ENCODE measurements around the gene UPF3B. TPM values are rescaled to one million over a fixed set of nuclear protein-coding genes. Genes with fewer than 3 reads are reported as not detected.

The UPF3B gene
- total RNA-seq, 1 experiment from 2014 or later: 17.4 TPM

DNA sequence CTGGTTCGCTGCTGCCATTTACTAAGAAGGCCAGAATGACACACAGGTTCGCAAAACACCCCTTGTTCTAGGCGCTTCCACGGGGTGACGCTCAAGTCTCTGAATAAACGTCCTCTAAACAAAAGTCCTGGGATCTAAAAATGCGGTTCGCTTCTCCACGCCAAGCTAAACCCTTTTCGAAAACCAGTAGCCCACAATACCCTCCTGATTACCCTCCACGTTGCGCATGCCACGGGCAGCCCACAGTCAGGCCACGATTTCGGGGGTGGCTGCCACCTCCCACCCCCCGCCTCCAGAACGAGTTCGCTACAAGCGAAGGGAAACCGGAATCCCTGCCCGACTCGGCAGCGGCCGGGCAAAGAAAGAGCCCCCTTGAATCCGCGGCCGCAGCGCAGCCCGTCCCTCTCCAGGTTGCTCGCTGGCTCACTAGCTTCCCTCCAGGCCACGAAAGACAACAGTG, 61.8 kb downstream of the UPF3B start:
- TSS peak; percentile 59 for BruUV-seq (replicated peaks)
- Mint-ChIP-seq H3K27me3 (ENCODE audit: insufficient read depth, unreplicated experiment) (no peaks in the 10 kb centered on the region), H3K27ac (ENCODE audit: low read depth, unreplicated experiment) (peak overlapping the region; percentile 96), H3K9me3 (ENCODE audit: unreplicated experiment) (no peaks in the 10 kb centered on the region), H3K4me1 (ENCODE audit: insufficient read depth, unreplicated experiment) (no peaks in the 10 kb centered on the region), H3K36me3 (ENCODE audit: insufficient read depth, unreplicated experiment) (peaks cover 53% of the 10 kb centered on the region), H3K4me3 (ENCODE audit: unreplicated experiment) (peak overlapping the region; percentile 82)
- TF ChIP-seq, protein P1, sequence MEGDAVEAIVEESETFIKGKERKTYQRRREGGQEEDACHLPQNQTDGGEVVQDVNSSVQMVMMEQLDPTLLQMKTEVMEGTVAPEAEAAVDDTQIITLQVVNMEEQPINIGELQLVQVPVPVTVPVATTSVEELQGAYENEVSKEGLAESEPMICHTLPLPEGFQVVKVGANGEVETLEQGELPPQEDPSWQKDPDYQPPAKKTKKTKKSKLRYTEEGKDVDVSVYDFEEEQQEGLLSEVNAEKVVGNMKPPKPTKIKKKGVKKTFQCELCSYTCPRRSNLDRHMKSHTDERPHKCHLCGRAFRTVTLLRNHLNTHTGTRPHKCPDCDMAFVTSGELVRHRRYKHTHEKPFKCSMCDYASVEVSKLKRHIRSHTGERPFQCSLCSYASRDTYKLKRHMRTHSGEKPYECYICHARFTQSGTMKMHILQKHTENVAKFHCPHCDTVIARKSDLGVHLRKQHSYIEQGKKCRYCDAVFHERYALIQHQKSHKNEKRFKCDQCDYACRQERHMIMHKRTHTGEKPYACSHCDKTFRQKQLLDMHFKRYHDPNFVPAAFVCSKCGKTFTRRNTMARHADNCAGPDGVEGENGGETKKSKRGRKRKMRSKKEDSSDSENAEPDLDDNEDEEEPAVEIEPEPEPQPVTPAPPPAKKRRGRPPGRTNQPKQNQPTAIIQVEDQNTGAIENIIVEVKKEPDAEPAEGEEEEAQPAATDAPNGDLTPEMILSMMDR (IDR thresholded peaks at IDR 0.05; ENCODE audit: unreplicated experiment): no peak
- peak; percentile 46 for DNase-seq (ENCODE audit: unreplicated experiment)
- ChIA-PET POLR2A (interaction anchor here (0.8 to 3.1 kb wide), 25 partner anchors 10 to 777 kb away, joined by 3 to 50 read pairs (median 5); partner anchors contain the start of genes NDUFA1, NKAP, NKRF and RNF113A), CTCF (interaction anchor here (1.0 kb wide), 1 partner anchor 79 kb away, joined by 6 read pairs; no protein-coding TSS in a partner anchor)
- intact Hi-C loops (cut with micrococcal nuclease): loop anchor here (1.0 kb wide), 1 partner anchor 80 kb away; the partner anchor contains the start of genes NDUFA1 and RNF113A

DNA sequence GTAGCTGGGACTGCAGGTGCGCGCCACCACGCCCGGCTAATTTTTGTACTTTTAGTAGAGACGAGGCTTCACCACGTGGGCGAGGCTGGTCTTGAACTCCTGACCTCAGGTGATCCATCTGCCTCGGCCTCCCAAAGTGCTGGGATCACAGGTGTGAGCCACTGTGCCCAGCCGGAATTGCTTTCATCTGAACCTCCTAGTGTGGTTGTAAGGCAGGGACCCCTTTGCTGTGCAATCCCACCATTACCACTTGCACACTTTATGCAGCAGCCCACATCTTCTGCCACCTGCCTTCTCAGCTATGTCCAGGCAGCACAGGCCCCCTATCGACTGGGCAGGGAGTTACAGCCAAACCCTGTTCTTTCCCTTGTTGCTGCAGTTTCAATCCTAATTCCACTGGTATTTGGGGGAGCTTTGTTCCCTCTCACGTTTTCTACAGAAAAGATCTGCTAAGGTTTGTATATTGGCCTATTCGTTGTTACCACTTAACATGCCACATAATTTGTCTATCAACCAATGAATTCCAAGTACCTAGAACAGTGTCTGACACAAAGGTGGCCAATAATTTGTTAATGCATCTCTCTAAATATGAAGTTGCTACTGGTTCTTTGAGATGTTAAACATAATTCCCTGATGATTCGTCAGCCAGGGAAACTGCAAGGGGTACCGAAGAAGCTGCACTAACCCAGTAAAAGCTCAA, 67.9 kb downstream of the UPF3B start:
- Mint-ChIP-seq H3K4me3 (ENCODE audit: unreplicated experiment) (no peak overlapping the region), H3K4me1 (ENCODE audit: insufficient read depth, unreplicated experiment) (no peaks in the 10 kb centered on the region), H3K27me3 (ENCODE audit: insufficient read depth, unreplicated experiment) (no peaks in the 10 kb centered on the region), H3K9me3 (ENCODE audit: unreplicated experiment) (no peaks in the 10 kb centered on the region), H3K36me3 (ENCODE audit: insufficient read depth, unreplicated experiment) (peaks cover 77% of the 10 kb centered on the region), H3K27ac (ENCODE audit: low read depth, unreplicated experiment) (no peak overlapping the region)
- peak; percentile 47 for DNase-seq (ENCODE audit: unreplicated experiment)
- ChIA-PET CTCF (interaction anchor here (0.6 to 1.2 kb wide), 8 partner anchors 47 to 643 kb away, joined by 3 to 6 read pairs (median 4); no protein-coding TSS in a partner anchor), POLR2A (no interaction called here)
- TF ChIP-seq, protein P1 (IDR thresholded peaks at IDR 0.05; ENCODE audit: unreplicated experiment): peak; percentile 33
- intact Hi-C loops (cut with micrococcal nuclease): no loop called here
- no TSS peak for BruUV-seq (replicated peaks)

Other genes with a start within 250 kb of the UPF3B start
- gene NKRF, start 246.5 kb downstream of the UPF3B start, total RNA-seq (2022): 12.5 and 16.1 TPM in 2 replicates
- gene SEPTIN6, start 159.8 kb downstream of the UPF3B start, total RNA-seq (2022): 3.8 and 4.7 TPM in 2 replicates
- not detected in 2 replicates for gene SOWAHD, start 94.4 kb downstream of the UPF3B start, total RNA-seq (2022)
- 1,826 and 1,944 TPM in 2 replicates for gene RPL39, start 61.3 kb downstream of the UPF3B start, total RNA-seq (2022)
- gene RNF113A, start 18.8 kb upstream of the UPF3B start, total RNA-seq (2022): 19.0 and 23.0 TPM in 2 replicates
- gene NDUFA1, start 18.9 kb upstream of the UPF3B start, total RNA-seq (2022): 76.7 and 82.8 TPM in 2 replicates
- not detected in 2 replicates for gene AKAP14, start 42.9 kb upstream of the UPF3B start, total RNA-seq (2022)
- 10.4 and 13.8 TPM in 2 replicates for gene NKAP, start 90.8 kb upstream of the UPF3B start, total RNA-seq (2022)
- gene RHOXF2B, start 224.7 kb upstream of the UPF3B start, total RNA-seq (2022): not detected in 2 replicates

Measured in MCF 10A (cell line).